Measurements from ENCODE around the gene TM9SF4.
"Not testable (repeated sequence)": the region's sequence is repeated elsewhere in the genome, so short reads cannot be mapped to it uniquely, and the experiment has no call there.

TM9SF4 gene

GRCh38 chr20:32114305-32114960 lies 4.9 kb downstream of the TM9SF4 start:
- Histone ChIP-seq H3K9me3 (ENCODE audit: control insufficient read depth, low read length) (no peaks in the 10 kb centered on the region), H3K4me3 (ENCODE audit: insufficient read depth, low read depth, low read length) (no peak overlapping the region), H3K4me1 (ENCODE audit: control insufficient read depth, insufficient read depth, low read length) (peaks cover 4% of the 10 kb centered on the region), H3K36me3 (ENCODE audit: control insufficient read depth, insufficient read depth, low read length) (no peaks in the 10 kb centered on the region), H3K27ac (ENCODE audit: insufficient read depth, low read depth, low read length, poor library complexity, severe bottlenecking) (no peak overlapping the region), H3K27me3 (ENCODE audit: control insufficient read depth, insufficient read depth, low read length, poor library complexity, severe bottlenecking) (no peaks in the 10 kb centered on the region)
- WGBS, 2 experiments: 92 to 96% methylated on average over 8 of the region's 8 CpGs

- 84 to 85% methylated on average over 3 of the region's 5 CpGs for WGBS, 2 experiments
- H3K9me3 ChIP-seq (ENCODE audit: control insufficient read depth, low read length): no peaks in the 10 kb centered on the region
- no peaks in the 10 kb centered on the region for H3K36me3 ChIP-seq (ENCODE audit: control insufficient read depth, insufficient read depth, low read length)
- H3K4me3 ChIP-seq (ENCODE audit: insufficient read depth, low read depth, low read length): no peak overlapping the region
- H3K27me3 ChIP-seq (ENCODE audit: control insufficient read depth, insufficient read depth, low read length, poor library complexity, severe bottlenecking): no peaks in the 10 kb centered on the region
- H3K27ac ChIP-seq (ENCODE audit: insufficient read depth, low read depth, low read length, poor library complexity, severe bottlenecking): peak overlapping the region; percentile 40
- H3K4me1 ChIP-seq (ENCODE audit: control insufficient read depth, insufficient read depth, low read length): peaks cover 4% of the 10 kb centered on the region
Observed at GRCh38 chr20:32115211-32115767, 5.8 kb downstream of the TM9SF4 start.

GRCh38 chr20:32116079-32116521 lies 6.6 kb downstream of the TM9SF4 start:
- Histone ChIP-seq H3K27ac (ENCODE audit: insufficient read depth, low read depth, low read length, poor library complexity, severe bottlenecking) (no peak overlapping the region), H3K36me3 (ENCODE audit: control insufficient read depth, insufficient read depth, low read length) (no peaks in the 10 kb centered on the region)
- 71 to 77% methylated on average over 6 of the region's 6 CpGs for WGBS, 2 experiments

DNA sequence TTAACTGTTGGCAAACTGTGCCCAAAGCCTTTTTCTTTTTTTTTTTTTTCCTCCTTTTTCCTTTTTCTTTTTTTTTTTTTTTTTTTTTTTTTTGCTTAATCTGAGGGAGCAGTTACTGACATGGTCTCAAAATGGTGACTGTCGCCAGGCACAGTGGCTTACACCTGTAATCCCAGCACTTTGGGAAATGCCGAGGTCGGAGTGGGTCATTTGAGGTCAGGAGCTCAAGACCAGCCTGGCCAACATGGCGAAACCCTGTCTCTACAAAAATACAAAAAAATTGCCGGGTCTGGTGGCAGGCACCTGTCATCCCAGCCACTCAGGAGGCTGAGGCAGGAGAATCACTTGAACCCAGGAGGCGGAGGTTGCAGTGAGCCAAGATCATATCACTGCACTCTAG lies 7.3 kb downstream of the TM9SF4 start:
- WGBS, 2 experiments: 87 to 91% methylated on average over 6 of the region's 6 CpGs
- not testable (repeated sequence) for H3K36me3 ChIP-seq (ENCODE audit: control insufficient read depth, insufficient read depth, low read length); H3K4me3 ChIP-seq (ENCODE audit: insufficient read depth, low read depth, low read length); H3K27me3 ChIP-seq (ENCODE audit: control insufficient read depth, insufficient read depth, low read length, poor library complexity, severe bottlenecking); H3K9me3 ChIP-seq (ENCODE audit: control insufficient read depth, low read length); H3K4me1 ChIP-seq (ENCODE audit: control insufficient read depth, insufficient read depth, low read length); H3K27ac ChIP-seq (ENCODE audit: insufficient read depth, low read depth, low read length, poor library complexity, severe bottlenecking)

More at GRCh38 chr20:32116079-32116521, 6.6 kb downstream of the TM9SF4 start:
- no peaks in the 10 kb centered on the region for H3K27me3 ChIP-seq (ENCODE audit: control insufficient read depth, insufficient read depth, low read length, poor library complexity, severe bottlenecking)
- H3K9me3 ChIP-seq (ENCODE audit: control insufficient read depth, low read length): no peaks in the 10 kb centered on the region
- H3K4me3 ChIP-seq (ENCODE audit: insufficient read depth, low read depth, low read length): no peak overlapping the region
- H3K4me1 ChIP-seq (ENCODE audit: control insufficient read depth, insufficient read depth, low read length): peaks cover 4% of the 10 kb centered on the region

GRCh38 chr20:32118427-32118826 lies 8.9 kb downstream of the TM9SF4 start:
- H3K9me3 ChIP-seq (ENCODE audit: control insufficient read depth, low read length); H3K4me3 ChIP-seq (ENCODE audit: insufficient read depth, low read depth, low read length); H3K4me1 ChIP-seq (ENCODE audit: control insufficient read depth, insufficient read depth, low read length); H3K36me3 ChIP-seq (ENCODE audit: control insufficient read depth, insufficient read depth, low read length); H3K27ac ChIP-seq (ENCODE audit: insufficient read depth, low read depth, low read length, poor library complexity, severe bottlenecking); H3K27me3 ChIP-seq (ENCODE audit: control insufficient read depth, insufficient read depth, low read length, poor library complexity, severe bottlenecking): not testable (repeated sequence)
- WGBS, 2 experiments: 86 to 95% methylated on average over 4 of the region's 5 CpGs

- Histone ChIP-seq H3K4me1 (ENCODE audit: control insufficient read depth, insufficient read depth, low read length) (no peaks in the 10 kb centered on the region), H3K27me3 (ENCODE audit: control insufficient read depth, insufficient read depth, low read length, poor library complexity, severe bottlenecking) (no peaks in the 10 kb centered on the region), H3K4me3 (ENCODE audit: insufficient read depth, low read depth, low read length) (no peak overlapping the region), H3K36me3 (ENCODE audit: control insufficient read depth, insufficient read depth, low read length) (no peaks in the 10 kb centered on the region), H3K9me3 (ENCODE audit: control insufficient read depth, low read length) (no peaks in the 10 kb centered on the region), H3K27ac (ENCODE audit: insufficient read depth, low read depth, low read length, poor library complexity, severe bottlenecking) (no peak overlapping the region)
- 93 to 95% methylated on average over 2 of the region's 2 CpGs for WGBS, 2 experiments
Observed at GRCh38 chr20:32119734-32120133, 10.2 kb downstream of the TM9SF4 start.

DNA sequence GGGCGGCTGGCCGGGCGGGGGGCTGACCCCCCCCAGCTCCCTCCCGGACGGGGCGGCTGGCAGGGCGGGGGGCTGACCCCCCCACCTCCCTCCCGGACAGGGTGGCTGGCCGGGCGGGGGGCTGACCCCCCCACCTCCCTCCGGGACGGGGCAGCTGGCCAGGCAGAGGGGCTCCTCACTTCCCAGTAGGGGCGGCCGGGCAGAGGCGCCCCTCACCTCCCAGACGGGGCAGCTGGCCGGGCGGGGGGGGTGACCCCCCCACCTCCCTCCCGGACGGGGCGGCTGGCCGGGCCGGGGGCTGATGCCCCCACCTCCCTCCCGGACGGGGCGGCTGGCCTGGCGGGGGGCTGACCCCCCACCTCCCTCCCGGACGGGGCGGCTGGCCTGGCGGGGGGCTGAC lies 12.4 kb downstream of the TM9SF4 start:
- not testable (repeated sequence) for H3K9me3 ChIP-seq (ENCODE audit: control insufficient read depth, low read length); H3K27me3 ChIP-seq (ENCODE audit: control insufficient read depth, insufficient read depth, low read length, poor library complexity, severe bottlenecking); H3K27ac ChIP-seq (ENCODE audit: insufficient read depth, low read depth, low read length, poor library complexity, severe bottlenecking); H3K4me3 ChIP-seq (ENCODE audit: insufficient read depth, low read depth, low read length); H3K4me1 ChIP-seq (ENCODE audit: control insufficient read depth, insufficient read depth, low read length); H3K36me3 ChIP-seq (ENCODE audit: control insufficient read depth, insufficient read depth, low read length)
- 91% methylated on average over 12 to 25 of the region's 31 CpGs for WGBS, 2 experiments

DNA sequence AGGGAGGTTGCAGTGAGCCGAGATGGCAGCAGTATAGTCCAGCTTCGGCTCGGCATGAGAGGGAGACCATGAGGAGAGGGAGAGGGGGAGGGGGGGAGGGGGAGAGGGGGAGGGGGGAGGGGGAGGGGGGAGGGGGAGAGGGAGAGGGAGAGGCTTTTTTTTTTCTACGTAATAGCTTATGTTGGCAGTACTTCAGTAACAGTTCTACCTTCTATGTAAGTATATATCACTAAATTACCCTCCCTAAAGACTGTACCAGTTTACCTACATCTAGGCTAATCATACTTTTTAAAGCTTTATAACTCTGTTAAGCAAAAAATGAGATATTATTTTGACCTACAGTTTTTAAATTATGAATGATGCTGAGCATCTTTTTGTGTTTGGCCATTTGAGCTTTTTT lies 13.6 kb downstream of the TM9SF4 start:
- Histone ChIP-seq H3K36me3 (ENCODE audit: control insufficient read depth, insufficient read depth, low read length) (no peaks in the 10 kb centered on the region), H3K4me3 (ENCODE audit: insufficient read depth, low read depth, low read length) (no peak overlapping the region), H3K27me3 (ENCODE audit: control insufficient read depth, insufficient read depth, low read length, poor library complexity, severe bottlenecking) (no peaks in the 10 kb centered on the region), H3K4me1 (ENCODE audit: control insufficient read depth, insufficient read depth, low read length) (no peaks in the 10 kb centered on the region), H3K9me3 (ENCODE audit: control insufficient read depth, low read length) (no peaks in the 10 kb centered on the region), H3K27ac (ENCODE audit: insufficient read depth, low read depth, low read length, poor library complexity, severe bottlenecking) (no peak overlapping the region)
- WGBS, 2 experiments: no CpG with 5 or more reads among the region's 4 CpGs

GRCh38 chr20:32124916-32125454 lies 15.5 kb downstream of the TM9SF4 start:
- WGBS, 2 experiments: 96 to 97% methylated on average over 4 of the region's 4 CpGs
- Histone ChIP-seq H3K36me3 (ENCODE audit: control insufficient read depth, insufficient read depth, low read length) (no peaks in the 10 kb centered on the region), H3K27me3 (ENCODE audit: control insufficient read depth, insufficient read depth, low read length, poor library complexity, severe bottlenecking) (no peaks in the 10 kb centered on the region), H3K27ac (ENCODE audit: insufficient read depth, low read depth, low read length, poor library complexity, severe bottlenecking) (no peak overlapping the region), H3K4me3 (ENCODE audit: insufficient read depth, low read depth, low read length) (no peak overlapping the region), H3K4me1 (ENCODE audit: control insufficient read depth, insufficient read depth, low read length) (no peaks in the 10 kb centered on the region), H3K9me3 (ENCODE audit: control insufficient read depth, low read length) (no peaks in the 10 kb centered on the region)

DNA sequence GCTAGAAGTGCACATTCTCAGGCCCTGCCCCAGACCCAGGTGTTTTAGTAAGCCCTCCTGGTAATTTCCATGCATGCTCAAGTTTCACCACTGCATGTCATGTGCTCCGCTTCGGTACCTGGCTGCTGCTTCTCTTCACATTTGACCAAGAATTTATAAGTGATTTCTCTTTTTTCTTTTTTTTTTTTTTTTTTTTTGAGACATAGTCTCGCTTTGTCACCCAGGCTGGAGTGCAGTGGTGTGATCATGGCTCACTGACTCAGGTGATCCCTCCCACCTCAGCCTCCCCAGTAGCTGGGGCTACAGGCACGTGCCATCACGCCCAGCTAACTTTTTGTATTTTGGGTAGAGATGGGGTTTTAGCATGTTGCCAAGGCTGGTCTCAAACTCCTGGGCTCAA lies 16.0 kb downstream of the TM9SF4 start:
- WGBS, 2 experiments: 88 to 100% methylated on average over 5 of the region's 5 CpGs
- Histone ChIP-seq H3K4me3 (ENCODE audit: insufficient read depth, low read depth, low read length) (no peak overlapping the region), H3K9me3 (ENCODE audit: control insufficient read depth, low read length) (no peaks in the 10 kb centered on the region), H3K36me3 (ENCODE audit: control insufficient read depth, insufficient read depth, low read length) (no peaks in the 10 kb centered on the region), H3K27me3 (ENCODE audit: control insufficient read depth, insufficient read depth, low read length, poor library complexity, severe bottlenecking) (no peaks in the 10 kb centered on the region), H3K4me1 (ENCODE audit: control insufficient read depth, insufficient read depth, low read length) (no peaks in the 10 kb centered on the region), H3K27ac (ENCODE audit: insufficient read depth, low read depth, low read length, poor library complexity, severe bottlenecking) (no peak overlapping the region)
